Measurements from ENCODE around the gene NRXN3.

DNA sequence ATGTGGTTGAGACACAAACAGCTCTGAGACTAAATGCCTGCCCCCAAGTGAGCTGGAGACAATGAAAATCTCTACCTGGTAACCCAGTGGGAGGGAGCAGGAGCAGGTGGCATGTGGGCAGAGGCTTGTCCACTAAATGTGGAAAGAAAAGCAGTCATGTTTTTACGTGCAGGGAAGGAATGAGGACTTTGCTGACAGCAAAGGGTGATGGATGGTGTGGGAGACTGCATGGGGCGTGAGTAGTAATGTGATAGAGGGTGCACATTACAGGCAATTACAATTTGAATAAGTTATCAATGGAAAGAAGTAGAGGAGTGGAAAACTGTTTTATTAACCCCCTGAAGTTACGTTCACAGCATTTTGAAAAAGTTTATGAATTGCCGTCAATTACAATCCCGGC, 176.6 kb downstream of the NRXN3 start:
- TF ChIP-seq GATA3 (IDR thresholded peaks at IDR 0.05; ENCODE audit: low read depth, low read length) (no peak), GATA2 (IDR thresholded peaks at IDR 0.05; ENCODE audit: low read depth, low read length) (no peak)

All from SH-SY5Y (cell line).